K562 (cell line): ENCODE results near the gene PTPRC. TPM values are rescaled to one million over a fixed set of nuclear protein-coding genes. Genes with fewer than 3 reads are reported as not detected.

Source experiments
- CXXC5 ChIP-seq: fragments of 250-450 bp; sonication (Bioruptor Pico); IDR thresholded peaks from 2 replicates; pipeline ENCODE4 v1.8.0; 2022; ENCODE audit warnings: inconsistent platforms, mild to moderate bottlenecking, moderate library complexity
- LEF1 ChIP-seq: fragments of 450-650 bp; IDR thresholded peaks from 2 replicates; pipeline ENCODE4 v1.6.1; 2016; ENCODE audit warnings: mild to moderate bottlenecking
- MTF1 ChIP-seq: fragments of 250-450 bp; sonication (Bioruptor Pico); IDR thresholded peaks from 2 replicates; pipeline ENCODE4 v1.9.0; 2021; ENCODE audit warnings: moderate library complexity, mild to moderate bottlenecking, inconsistent platforms, borderline replicate concordance
- NCOA2 ChIP-seq, 2 experiments: fragments of 450-650 bp; IDR thresholded peaks; 2 replicates each; pipeline ENCODE4 v1.6.1; 2018; ENCODE audit warnings: mild to moderate bottlenecking in 2 of 2, moderate library complexity in 1 of 2; ENCODE audit not compliant: partially characterized antibody in 2 of 2
- RCOR1 ChIP-seq, 2 experiments: IDR thresholded peaks; 2 replicates each; pipeline ENCODE4 v1.6.1; 2012; ENCODE audit warnings: low read depth in 2 of 2, low read length in 2 of 2, borderline replicate concordance in 1 of 2, improper control_type of control experiment in 1 of 2
- SIN3B ChIP-seq: fragments of 450-650 bp; IDR thresholded peaks from 2 replicates; pipeline ENCODE4 v1.6.1; 2017; ENCODE audit warnings: low read depth, mild to moderate bottlenecking, moderate library complexity
- YY1 ChIP-seq, 3 experiments: IDR thresholded peaks; 2 replicates each; pipeline ENCODE4 v1.6.1; 2011; ENCODE audit warnings: low read length in 2 of 3, mild to moderate bottlenecking in 2 of 3, moderate library complexity in 2 of 3, borderline replicate concordance in 1 of 3, control low read depth in 1 of 3, low read depth in 1 of 3; ENCODE audit not compliant: insufficient read depth in 3 of 3, insufficient replicate concordance in 2 of 3, control insufficient read depth in 1 of 3, insufficient read length in 1 of 3; ENCODE audit errors: extremely low read depth in 1 of 3
- polyA plus RNA-seq, 8 experiments: library from polyadenylated mRNA; depleted of rRNA in 4 of 8; stranded (reverse) in 5 of 8; unstranded in 3 of 8; fragments of >200 nt; fragmentation: Nextera tagmentation in 2 of 8; fragmentation: Illumina TruSeq in 1 of 8; extraction: Ambion mirVana in 2 of 8; extraction: Trizol in 1 of 8; gene quantifications; 2 replicates each; pipeline versions ENCODE4 v1.2.1 to v1.2.3, GENCODE V29; 2011 to 2014; ENCODE audit warnings: inconsistent platforms in 1 of 8, missing spikeins in 1 of 8
- total RNA-seq, 7 experiments: library from RNA; depleted of rRNA in 6 of 7; stranded (reverse); fragments of >200 nt in 6 of 7; fragmentation: Illumina TruSeq in 2 of 7; extraction: Trizol in 2 of 7; gene quantifications; 2 replicates each; pipeline versions ENCODE4 v1.2.1 to v1.2.3, GENCODE V29; 2011 to 2021; ENCODE audit warnings: low replicate concordance in 1 of 7
- TF ChIP-seq, protein P1 (sequence below): fragments of 450-650 bp; IDR thresholded peaks from 2 replicates; pipeline ENCODE4 v1.6.1; 2018; ENCODE audit not compliant: partially characterized antibody
- TF ChIP-seq, protein P2 (sequence below): fragments of 200-600 bp; sonication (generic); IDR thresholded peaks from one replicate; pipeline ENCODE4 v1.6.1; 2012; ENCODE audit warnings: mild to moderate bottlenecking, low read depth, low read length, inconsistent platforms

PTPRC gene
- total and polyA plus RNA-seq, 9 of the 15 experiments (the other 6 are each of a cell fraction or from before 2014, with no cell fraction given) = 7.1 to 107 (median 62.9) TPM

DNA sequence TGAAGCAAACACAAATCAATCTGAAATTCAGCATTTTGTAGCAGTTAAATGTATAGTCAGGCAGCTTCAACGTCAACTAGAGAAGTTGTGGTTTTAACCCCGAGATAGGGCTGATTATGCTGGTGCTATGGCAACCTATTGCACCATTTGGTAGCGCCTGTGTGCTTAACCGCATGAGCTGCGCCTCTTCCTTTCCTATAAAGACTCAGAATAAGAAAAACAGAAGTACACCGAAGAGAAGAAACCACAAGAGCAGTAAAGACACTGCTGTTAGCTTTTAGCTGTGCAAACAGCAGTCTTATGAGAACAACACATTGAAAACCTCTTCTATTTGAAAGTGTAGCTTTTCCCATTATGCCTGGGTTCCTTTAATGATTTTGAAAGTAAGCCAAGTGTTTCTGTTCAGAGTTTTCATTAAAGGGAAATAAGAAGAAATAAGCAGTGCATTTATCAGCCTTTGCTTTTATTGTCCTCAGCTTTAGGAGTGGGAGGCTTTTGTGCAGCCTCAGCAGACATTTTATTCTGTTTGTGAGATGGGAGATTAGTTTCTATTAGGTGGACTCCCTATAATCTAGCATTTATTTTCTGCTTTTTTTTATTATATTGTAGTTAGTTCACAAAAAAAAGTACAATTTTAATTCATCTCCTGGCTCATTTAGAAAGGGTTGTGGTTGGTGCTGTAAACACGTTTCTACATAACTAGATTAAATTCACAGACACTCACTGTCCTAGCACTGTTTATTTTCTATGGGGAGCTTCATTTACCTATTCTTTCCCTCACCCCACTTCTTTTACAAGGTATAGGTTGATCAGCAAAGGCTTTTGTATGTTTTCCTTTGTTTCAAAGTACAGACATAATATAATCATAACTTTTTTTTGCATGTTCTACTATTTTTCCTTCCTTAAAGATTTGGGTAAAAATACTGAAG is 43.3 kb downstream of the PTPRC start (continued):
- TF ChIP-seq, protein P1, sequence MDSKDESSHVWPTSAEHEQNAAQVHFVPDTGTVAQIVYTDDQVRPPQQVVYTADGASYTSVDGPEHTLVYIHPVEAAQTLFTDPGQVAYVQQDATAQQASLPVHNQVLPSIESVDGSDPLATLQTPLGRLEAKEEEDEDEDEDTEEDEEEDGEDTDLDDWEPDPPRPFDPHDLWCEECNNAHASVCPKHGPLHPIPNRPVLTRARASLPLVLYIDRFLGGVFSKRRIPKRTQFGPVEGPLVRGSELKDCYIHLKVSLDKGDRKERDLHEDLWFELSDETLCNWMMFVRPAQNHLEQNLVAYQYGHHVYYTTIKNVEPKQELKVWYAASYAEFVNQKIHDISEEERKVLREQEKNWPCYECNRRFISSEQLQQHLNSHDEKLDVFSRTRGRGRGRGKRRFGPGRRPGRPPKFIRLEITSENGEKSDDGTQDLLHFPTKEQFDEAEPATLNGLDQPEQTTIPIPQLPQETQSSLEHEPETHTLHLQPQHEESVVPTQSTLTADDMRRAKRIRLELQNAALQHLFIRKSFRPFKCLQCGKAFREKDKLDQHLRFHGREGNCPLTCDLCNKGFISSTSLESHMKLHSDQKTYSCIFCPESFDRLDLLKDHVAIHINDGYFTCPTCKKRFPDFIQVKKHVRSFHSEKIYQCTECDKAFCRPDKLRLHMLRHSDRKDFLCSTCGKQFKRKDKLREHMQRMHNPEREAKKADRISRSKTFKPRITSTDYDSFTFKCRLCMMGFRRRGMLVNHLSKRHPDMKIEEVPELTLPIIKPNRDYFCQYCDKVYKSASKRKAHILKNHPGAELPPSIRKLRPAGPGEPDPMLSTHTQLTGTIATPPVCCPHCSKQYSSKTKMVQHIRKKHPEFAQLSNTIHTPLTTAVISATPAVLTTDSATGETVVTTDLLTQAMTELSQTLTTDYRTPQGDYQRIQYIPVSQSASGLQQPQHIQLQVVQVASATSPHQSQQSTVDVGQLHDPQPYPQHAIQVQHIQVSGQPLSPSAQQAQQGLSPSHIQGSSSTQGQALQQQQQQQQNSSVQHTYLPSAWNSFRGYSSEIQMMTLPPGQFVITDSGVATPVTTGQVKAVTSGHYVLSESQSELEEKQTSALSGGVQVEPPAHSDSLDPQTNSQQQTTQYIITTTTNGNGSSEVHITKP = peak; percentile 37
- no peak for TF ChIP-seq MTF1
- TF ChIP-seq, protein P2, sequence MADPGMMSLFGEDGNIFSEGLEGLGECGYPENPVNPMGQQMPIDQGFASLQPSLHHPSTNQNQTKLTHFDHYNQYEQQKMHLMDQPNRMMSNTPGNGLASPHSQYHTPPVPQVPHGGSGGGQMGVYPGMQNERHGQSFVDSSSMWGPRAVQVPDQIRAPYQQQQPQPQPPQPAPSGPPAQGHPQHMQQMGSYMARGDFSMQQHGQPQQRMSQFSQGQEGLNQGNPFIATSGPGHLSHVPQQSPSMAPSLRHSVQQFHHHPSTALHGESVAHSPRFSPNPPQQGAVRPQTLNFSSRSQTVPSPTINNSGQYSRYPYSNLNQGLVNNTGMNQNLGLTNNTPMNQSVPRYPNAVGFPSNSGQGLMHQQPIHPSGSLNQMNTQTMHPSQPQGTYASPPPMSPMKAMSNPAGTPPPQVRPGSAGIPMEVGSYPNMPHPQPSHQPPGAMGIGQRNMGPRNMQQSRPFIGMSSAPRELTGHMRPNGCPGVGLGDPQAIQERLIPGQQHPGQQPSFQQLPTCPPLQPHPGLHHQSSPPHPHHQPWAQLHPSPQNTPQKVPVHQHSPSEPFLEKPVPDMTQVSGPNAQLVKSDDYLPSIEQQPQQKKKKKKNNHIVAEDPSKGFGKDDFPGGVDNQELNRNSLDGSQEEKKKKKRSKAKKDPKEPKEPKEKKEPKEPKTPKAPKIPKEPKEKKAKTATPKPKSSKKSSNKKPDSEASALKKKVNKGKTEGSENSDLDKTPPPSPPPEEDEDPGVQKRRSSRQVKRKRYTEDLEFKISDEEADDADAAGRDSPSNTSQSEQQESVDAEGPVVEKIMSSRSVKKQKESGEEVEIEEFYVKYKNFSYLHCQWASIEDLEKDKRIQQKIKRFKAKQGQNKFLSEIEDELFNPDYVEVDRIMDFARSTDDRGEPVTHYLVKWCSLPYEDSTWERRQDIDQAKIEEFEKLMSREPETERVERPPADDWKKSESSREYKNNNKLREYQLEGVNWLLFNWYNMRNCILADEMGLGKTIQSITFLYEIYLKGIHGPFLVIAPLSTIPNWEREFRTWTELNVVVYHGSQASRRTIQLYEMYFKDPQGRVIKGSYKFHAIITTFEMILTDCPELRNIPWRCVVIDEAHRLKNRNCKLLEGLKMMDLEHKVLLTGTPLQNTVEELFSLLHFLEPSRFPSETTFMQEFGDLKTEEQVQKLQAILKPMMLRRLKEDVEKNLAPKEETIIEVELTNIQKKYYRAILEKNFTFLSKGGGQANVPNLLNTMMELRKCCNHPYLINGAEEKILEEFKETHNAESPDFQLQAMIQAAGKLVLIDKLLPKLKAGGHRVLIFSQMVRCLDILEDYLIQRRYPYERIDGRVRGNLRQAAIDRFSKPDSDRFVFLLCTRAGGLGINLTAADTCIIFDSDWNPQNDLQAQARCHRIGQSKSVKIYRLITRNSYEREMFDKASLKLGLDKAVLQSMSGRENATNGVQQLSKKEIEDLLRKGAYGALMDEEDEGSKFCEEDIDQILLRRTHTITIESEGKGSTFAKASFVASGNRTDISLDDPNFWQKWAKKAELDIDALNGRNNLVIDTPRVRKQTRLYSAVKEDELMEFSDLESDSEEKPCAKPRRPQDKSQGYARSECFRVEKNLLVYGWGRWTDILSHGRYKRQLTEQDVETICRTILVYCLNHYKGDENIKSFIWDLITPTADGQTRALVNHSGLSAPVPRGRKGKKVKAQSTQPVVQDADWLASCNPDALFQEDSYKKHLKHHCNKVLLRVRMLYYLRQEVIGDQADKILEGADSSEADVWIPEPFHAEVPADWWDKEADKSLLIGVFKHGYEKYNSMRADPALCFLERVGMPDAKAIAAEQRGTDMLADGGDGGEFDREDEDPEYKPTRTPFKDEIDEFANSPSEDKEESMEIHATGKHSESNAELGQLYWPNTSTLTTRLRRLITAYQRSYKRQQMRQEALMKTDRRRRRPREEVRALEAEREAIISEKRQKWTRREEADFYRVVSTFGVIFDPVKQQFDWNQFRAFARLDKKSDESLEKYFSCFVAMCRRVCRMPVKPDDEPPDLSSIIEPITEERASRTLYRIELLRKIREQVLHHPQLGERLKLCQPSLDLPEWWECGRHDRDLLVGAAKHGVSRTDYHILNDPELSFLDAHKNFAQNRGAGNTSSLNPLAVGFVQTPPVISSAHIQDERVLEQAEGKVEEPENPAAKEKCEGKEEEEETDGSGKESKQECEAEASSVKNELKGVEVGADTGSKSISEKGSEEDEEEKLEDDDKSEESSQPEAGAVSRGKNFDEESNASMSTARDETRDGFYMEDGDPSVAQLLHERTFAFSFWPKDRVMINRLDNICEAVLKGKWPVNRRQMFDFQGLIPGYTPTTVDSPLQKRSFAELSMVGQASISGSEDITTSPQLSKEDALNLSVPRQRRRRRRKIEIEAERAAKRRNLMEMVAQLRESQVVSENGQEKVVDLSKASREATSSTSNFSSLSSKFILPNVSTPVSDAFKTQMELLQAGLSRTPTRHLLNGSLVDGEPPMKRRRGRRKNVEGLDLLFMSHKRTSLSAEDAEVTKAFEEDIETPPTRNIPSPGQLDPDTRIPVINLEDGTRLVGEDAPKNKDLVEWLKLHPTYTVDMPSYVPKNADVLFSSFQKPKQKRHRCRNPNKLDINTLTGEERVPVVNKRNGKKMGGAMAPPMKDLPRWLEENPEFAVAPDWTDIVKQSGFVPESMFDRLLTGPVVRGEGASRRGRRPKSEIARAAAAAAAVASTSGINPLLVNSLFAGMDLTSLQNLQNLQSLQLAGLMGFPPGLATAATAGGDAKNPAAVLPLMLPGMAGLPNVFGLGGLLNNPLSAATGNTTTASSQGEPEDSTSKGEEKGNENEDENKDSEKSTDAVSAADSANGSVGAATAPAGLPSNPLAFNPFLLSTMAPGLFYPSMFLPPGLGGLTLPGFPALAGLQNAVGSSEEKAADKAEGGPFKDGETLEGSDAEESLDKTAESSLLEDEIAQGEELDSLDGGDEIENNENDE = no peak
- TF ChIP-seq SIN3B = no peak
- TF ChIP-seq LEF1 = peak; percentile 40; the same call in 1 of the 2 replicates
- peak; percentile 58 for TF ChIP-seq CXXC5 (CRISPR knock-in tag)
- peak in 1 of 3 experiments; percentile 17 for TF ChIP-seq YY1 (IDR thresholded peaks at IDR 0.05; ENCODE audit: borderline replicate concordance in 1 of 3, control insufficient read depth in 1 of 3, extremely low read depth in 1 of 3, insufficient read depth in 3 of 3, insufficient read length in 1 of 3, insufficient replicate concordance in 2 of 3, low read depth in 1 of 3, low read length in 2 of 3)
- no peak; a peak in 1 of 4 replicates for TF ChIP-seq RCOR1 (IDR thresholded peaks at IDR 0.05; ENCODE audit: borderline replicate concordance in 1 of 2, low read depth in 2 of 2, low read length in 2 of 2)
- no peak for TF ChIP-seq NCOA2 (IDR thresholded peaks at IDR 0.05; ENCODE audit: partially characterized antibody in 2 of 2)
